Activated CD4-positive, alpha-beta T cell treated with anti-CD3 and anti-CD28 coated beads for 48 hours (primary cell): ENCODE measurements around the gene LCE1D.

Experiments used
- DNase-seq: peaks from one replicate; pipeline ENCODE4 v3.0.0-alpha.2; 2020

LCE1D gene

GRCh38 chr1:152796421-152796820 lies at the start of gene LCE1D:
TSS of gene LCE1D (plus strand) at chr1:152796721. CDS start at chr1:152797795, 1,074 bp downstream.
- DNase-seq = no peak

GRCh38 chr1:152747831-152748230 lies 48.7 kb upstream of the LCE1D start:
- DNase-seq = no peak

- no peak for DNase-seq
Measured at GRCh38 chr1:152752225-152752624, 44.3 kb upstream of the LCE1D start.

- no peak for DNase-seq
Measured at GRCh38 chr1:152753586-152753985, 42.9 kb upstream of the LCE1D start.

GRCh38 chr1:152756872-152757271 lies 39.6 kb upstream of the LCE1D start:
- DNase-seq = no peak

- DNase-seq = no peak
Measured at GRCh38 chr1:152757747-152758146, 38.8 kb upstream of the LCE1D start, which contains the start of gene KPRP. TSS of gene KPRP (plus strand) at chr1:152758025. CDS start at chr1:152759589, 1,564 bp downstream.

GRCh38 chr1:152758636-152759035 lies 37.9 kb upstream of the LCE1D start:
- DNase-seq = no peak

GRCh38 chr1:152759453-152760173 lies 36.9 kb upstream of the LCE1D start:
- DNase-seq = no peak

- no peak for DNase-seq
Measured at GRCh38 chr1:152760551-152761190, 35.9 kb upstream of the LCE1D start.

GRCh38 chr1:152761609-152762213 lies 34.8 kb upstream of the LCE1D start:
- DNase-seq = no peak

- DNase-seq = no peak
Measured at GRCh38 chr1:152768847-152769533, 27.5 kb upstream of the LCE1D start.

GRCh38 chr1:152770411-152770810 lies 26.1 kb upstream of the LCE1D start:
- no peak for DNase-seq

GRCh38 chr1:152774875-152775274 lies 21.6 kb upstream of the LCE1D start, which contains the start of gene LCE1F:
TSS of gene LCE1F (plus strand) at chr1:152775140. CDS start at chr1:152776372, 1,232 bp downstream.
- no peak for DNase-seq

GRCh38 chr1:152776361-152776760 lies 20.2 kb upstream of the LCE1D start:
- no peak for DNase-seq

GRCh38 chr1:152777510-152778137 lies 18.9 kb upstream of the LCE1D start:
- DNase-seq = peak; percentile 15

- DNase-seq = no peak
Measured at GRCh38 chr1:152783095-152783494, 13.4 kb upstream of the LCE1D start.

- DNase-seq = no peak
Measured at GRCh38 chr1:152786077-152786476, 10.4 kb upstream of the LCE1D start, which contains the start of gene LCE1E. TSS of gene LCE1E (plus strand) at chr1:152786257. CDS start at chr1:152787300, 1,043 bp downstream.

GRCh38 chr1:152795686-152796085 lies 835 bp upstream of the LCE1D start:
- no peak for DNase-seq

GRCh38 chr1:152801333-152801732 lies 4.8 kb downstream of the LCE1D start:
- no peak for DNase-seq

GRCh38 chr1:152806576-152806975 lies 10.1 kb downstream of the LCE1D start, which contains the start of gene LCE1C:
TSS of gene LCE1C (minus strand) at chr1:152806651. CDS start at chr1:152805478, 1,173 bp downstream.
- DNase-seq = no peak

- no peak for DNase-seq
Measured at GRCh38 chr1:152811050-152811449, 14.5 kb downstream of the LCE1D start.

GRCh38 chr1:152811671-152812070 lies 15.2 kb downstream of the LCE1D start, which contains the start of gene LCE1B:
TSS of gene LCE1B (plus strand) at chr1:152811971. CDS start at chr1:152812447, 476 bp downstream.
- no peak for DNase-seq
